Measurements from ENCODE around the gene GNAI3.

The GNAI3 gene

DNA sequence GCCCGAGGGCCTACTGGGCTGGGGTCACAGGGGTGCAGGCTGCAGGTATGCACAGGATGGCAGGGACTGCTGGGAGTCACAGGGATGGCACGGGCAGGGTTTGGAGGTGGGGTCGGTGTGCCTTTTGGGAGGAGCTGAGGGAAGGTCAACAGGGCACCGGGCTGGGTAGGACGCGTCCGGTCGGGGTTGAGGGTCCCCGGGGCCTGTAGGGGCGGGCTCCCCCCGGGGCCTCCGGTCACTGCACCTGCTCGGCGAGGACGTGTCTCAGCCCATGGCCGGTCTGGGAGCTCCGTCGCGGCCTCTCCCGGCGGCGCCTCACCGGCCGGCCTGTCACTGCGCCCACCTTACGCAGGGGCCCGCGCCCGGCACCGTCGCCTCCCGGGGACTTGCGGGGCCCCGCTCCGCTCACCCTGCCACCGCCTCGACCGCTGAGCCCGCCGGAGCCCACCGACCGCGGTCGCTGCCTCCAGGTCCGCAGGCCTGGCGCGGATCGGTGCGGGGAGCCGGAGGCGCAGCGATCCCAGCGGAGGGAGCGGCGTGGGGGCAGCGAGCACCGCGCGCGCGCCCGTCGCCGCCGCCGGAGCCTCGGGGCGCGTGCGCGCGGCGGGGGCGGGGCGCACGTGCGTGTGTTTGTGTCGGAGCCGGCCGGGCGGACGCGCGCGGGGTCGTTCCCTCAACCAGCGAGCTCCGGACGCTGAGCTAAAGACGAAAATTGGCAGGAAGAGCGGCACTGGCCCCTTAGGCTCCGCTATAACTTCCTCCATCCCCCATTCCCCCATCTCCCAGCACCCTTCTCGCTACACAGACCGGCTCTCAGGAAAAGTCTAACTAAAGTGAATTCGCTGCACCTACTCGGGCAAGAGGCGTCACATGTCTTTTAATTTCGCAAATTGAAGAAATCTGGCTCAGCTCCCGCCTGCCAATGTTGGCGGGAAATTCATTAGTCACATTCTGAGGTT lies 39.0 kb upstream of the GNAI3 start, which contains the start of gene AMIGO1 (continued):
- TF ChIP-seq ZNF70 (CRISPR knock-in tag; IDR thresholded peaks at IDR 0.05) (no peak), SNAI2 (CRISPR knock-in tag; IDR thresholded peaks at IDR 0.05) (no peak), TCF4 (CRISPR knock-in tag; IDR thresholded peaks at IDR 0.05; ENCODE audit: borderline replicate concordance) (no peak)

DNA sequence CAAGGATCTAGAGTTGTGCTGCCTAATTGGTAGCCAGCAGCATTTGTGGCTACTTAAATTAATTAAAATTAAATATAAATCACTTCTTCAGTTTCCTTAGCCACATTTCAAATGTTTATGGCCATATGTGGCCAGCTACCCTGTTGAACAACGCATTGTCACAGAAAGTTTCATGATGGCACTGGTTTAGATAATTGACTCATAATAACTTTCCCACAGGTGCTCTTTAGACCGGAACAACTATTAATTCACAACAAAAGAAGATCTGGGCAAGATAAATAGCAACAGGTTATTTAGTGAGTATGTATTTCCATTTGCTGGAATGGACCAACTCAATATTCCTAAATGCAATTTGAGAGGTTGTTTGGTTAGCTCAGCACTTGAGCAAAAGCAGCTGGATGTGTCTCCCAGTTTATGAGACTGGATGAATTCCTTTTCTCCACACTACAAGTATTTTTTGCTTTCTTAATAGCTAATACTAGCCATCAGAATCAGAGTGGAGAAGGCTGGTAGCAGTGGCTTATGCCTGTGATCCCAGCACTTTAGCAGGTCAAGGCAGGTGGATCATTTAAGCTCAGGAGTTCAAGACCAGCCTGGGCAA lies 35.2 kb upstream of the GNAI3 start:
- TF ChIP-seq ARNTL (CRISPR knock-in tag; IDR thresholded peaks at IDR 0.05; ENCODE audit: borderline replicate concordance, low read depth) (no peak), TCF4 (CRISPR knock-in tag; IDR thresholded peaks at IDR 0.05; ENCODE audit: borderline replicate concordance) (no peak), ZFP3 (CRISPR knock-in tag; IDR thresholded peaks at IDR 0.05) (no peak), GLIS3 (CRISPR knock-in tag; IDR thresholded peaks at IDR 0.05) (no peak), TOX (CRISPR knock-in tag; IDR thresholded peaks at IDR 0.05; ENCODE audit: borderline replicate concordance) (no peak), ZC3H10 (CRISPR knock-in tag; IDR thresholded peaks at IDR 0.05) (no peak), RARB (CRISPR knock-in tag; IDR thresholded peaks at IDR 0.05) (no peak), ZFP30 (CRISPR knock-in tag; IDR thresholded peaks at IDR 0.05) (no peak), ISL1 (CRISPR knock-in tag; IDR thresholded peaks at IDR 0.05) (no peak)
- TF ChIP-seq, protein P1, sequence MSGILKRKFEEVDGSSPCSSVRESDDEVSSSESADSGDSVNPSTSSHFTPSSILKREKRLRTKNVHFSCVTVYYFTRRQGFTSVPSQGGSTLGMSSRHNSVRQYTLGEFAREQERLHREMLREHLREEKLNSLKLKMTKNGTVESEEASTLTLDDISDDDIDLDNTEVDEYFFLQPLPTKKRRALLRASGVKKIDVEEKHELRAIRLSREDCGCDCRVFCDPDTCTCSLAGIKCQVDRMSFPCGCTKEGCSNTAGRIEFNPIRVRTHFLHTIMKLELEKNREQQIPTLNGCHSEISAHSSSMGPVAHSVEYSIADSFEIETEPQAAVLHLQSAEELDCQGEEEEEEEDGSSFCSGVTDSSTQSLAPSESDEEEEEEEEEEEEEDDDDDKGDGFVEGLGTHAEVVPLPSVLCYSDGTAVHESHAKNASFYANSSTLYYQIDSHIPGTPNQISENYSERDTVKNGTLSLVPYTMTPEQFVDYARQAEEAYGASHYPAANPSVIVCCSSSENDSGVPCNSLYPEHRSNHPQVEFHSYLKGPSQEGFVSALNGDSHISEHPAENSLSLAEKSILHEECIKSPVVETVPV (CRISPR knock-in tag; IDR thresholded peaks at IDR 0.05) = no peak
- ATAC-seq = no peak

DNA sequence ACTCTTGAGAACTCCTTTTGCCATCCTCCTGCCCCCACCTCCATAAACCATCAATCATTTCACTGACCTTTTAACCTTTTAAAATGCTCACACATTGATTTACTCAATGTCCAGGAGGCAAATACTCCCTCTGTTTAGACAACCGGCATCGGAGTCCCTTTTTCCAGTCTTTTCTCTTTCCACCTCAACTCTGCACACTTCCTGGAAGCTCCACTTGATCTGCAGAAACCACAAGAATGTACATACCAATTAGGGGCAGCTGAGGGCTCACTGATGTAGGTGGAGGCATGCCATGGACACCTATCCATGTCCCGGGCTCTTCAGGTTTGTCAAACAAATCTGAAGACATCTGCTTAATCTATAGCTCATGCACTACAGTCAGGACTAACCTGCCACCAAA lies 33.6 kb upstream of the GNAI3 start:
- ATAC-seq = peak; percentile 39; the same call in 1 of the 3 replicates
- TF ChIP-seq ISL1 (CRISPR knock-in tag; IDR thresholded peaks at IDR 0.05) (no peak), ZNF565 (CRISPR knock-in tag; conservative IDR thresholded peaks at IDR 0.05; ENCODE audit: low read depth) (no peak), ZFP3 (CRISPR knock-in tag; IDR thresholded peaks at IDR 0.05) (no peak), CSDC2 (CRISPR knock-in tag; IDR thresholded peaks at IDR 0.05) (no peak), BACH2 (CRISPR knock-in tag; IDR thresholded peaks at IDR 0.05; ENCODE audit: borderline replicate concordance) (no peak), ARNTL (CRISPR knock-in tag; IDR thresholded peaks at IDR 0.05; ENCODE audit: borderline replicate concordance, low read depth) (no peak), ZFP30 (CRISPR knock-in tag; IDR thresholded peaks at IDR 0.05) (no peak), RARB (CRISPR knock-in tag; IDR thresholded peaks at IDR 0.05) (no peak), SNAI2 (CRISPR knock-in tag; IDR thresholded peaks at IDR 0.05) (no peak), ESRRG (CRISPR knock-in tag; IDR thresholded peaks at IDR 0.05) (no peak), TCF4 (CRISPR knock-in tag; IDR thresholded peaks at IDR 0.05; ENCODE audit: borderline replicate concordance) (no peak), PPARA (CRISPR knock-in tag; IDR thresholded peaks at IDR 0.05; ENCODE audit: borderline replicate concordance) (no peak), TOX (CRISPR knock-in tag; IDR thresholded peaks at IDR 0.05; ENCODE audit: borderline replicate concordance) (no peak)
- TF ChIP-seq, protein P1 (CRISPR knock-in tag; IDR thresholded peaks at IDR 0.05) = no peak
- TF ChIP-seq, protein P2, sequence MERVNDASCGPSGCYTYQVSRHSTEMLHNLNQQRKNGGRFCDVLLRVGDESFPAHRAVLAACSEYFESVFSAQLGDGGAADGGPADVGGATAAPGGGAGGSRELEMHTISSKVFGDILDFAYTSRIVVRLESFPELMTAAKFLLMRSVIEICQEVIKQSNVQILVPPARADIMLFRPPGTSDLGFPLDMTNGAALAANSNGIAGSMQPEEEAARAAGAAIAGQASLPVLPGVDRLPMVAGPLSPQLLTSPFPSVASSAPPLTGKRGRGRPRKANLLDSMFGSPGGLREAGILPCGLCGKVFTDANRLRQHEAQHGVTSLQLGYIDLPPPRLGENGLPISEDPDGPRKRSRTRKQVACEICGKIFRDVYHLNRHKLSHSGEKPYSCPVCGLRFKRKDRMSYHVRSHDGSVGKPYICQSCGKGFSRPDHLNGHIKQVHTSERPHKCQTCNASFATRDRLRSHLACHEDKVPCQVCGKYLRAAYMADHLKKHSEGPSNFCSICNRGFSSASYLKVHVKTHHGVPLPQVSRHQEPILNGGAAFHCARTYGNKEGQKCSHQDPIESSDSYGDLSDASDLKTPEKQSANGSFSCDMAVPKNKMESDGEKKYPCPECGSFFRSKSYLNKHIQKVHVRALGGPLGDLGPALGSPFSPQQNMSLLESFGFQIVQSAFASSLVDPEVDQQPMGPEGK (CRISPR knock-in tag; IDR thresholded peaks at IDR 0.05; ENCODE audit: borderline replicate concordance) = no peak
- TF ChIP-seq, protein P3, sequence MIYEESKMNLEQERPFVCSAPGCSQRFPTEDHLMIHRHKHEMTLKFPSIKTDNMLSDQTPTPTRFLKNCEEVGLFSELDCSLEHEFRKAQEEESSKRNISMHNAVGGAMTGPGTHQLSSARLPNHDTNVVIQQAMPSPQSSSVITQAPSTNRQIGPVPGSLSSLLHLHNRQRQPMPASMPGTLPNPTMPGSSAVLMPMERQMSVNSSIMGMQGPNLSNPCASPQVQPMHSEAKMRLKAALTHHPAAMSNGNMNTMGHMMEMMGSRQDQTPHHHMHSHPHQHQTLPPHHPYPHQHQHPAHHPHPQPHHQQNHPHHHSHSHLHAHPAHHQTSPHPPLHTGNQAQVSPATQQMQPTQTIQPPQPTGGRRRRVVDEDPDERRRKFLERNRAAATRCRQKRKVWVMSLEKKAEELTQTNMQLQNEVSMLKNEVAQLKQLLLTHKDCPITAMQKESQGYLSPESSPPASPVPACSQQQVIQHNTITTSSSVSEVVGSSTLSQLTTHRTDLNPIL (CRISPR knock-in tag; IDR thresholded peaks at IDR 0.05; ENCODE audit: low read depth) = no peak
- TF ChIP-seq, protein P4, sequence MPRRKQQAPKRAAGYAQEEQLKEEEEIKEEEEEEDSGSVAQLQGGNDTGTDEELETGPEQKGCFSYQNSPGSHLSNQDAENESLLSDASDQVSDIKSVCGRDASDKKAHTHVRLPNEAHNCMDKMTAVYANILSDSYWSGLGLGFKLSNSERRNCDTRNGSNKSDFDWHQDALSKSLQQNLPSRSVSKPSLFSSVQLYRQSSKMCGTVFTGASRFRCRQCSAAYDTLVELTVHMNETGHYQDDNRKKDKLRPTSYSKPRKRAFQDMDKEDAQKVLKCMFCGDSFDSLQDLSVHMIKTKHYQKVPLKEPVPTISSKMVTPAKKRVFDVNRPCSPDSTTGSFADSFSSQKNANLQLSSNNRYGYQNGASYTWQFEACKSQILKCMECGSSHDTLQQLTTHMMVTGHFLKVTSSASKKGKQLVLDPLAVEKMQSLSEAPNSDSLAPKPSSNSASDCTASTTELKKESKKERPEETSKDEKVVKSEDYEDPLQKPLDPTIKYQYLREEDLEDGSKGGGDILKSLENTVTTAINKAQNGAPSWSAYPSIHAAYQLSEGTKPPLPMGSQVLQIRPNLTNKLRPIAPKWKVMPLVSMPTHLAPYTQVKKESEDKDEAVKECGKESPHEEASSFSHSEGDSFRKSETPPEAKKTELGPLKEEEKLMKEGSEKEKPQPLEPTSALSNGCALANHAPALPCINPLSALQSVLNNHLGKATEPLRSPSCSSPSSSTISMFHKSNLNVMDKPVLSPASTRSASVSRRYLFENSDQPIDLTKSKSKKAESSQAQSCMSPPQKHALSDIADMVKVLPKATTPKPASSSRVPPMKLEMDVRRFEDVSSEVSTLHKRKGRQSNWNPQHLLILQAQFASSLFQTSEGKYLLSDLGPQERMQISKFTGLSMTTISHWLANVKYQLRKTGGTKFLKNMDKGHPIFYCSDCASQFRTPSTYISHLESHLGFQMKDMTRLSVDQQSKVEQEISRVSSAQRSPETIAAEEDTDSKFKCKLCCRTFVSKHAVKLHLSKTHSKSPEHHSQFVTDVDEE (CRISPR knock-in tag; IDR thresholded peaks at IDR 0.05) = no peak
- TF ChIP-seq, protein P5, sequence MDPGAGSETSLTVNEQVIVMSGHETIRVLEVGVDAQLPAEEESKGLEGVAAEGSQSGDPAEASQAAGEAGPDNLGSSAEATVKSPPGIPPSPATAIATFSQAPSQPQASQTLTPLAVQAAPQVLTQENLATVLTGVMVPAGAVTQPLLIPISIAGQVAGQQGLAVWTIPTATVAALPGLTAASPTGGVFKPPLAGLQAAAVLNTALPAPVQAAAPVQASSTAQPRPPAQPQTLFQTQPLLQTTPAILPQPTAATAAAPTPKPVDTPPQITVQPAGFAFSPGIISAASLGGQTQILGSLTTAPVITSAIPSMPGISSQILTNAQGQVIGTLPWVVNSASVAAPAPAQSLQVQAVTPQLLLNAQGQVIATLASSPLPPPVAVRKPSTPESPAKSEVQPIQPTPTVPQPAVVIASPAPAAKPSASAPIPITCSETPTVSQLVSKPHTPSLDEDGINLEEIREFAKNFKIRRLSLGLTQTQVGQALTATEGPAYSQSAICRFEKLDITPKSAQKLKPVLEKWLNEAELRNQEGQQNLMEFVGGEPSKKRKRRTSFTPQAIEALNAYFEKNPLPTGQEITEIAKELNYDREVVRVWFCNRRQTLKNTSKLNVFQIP (CRISPR knock-in tag; IDR thresholded peaks at IDR 0.05; ENCODE audit: borderline replicate concordance, low read depth) = no peak
